ENCODE data around the gene KLHL9.

The KLHL9 gene

DNA sequence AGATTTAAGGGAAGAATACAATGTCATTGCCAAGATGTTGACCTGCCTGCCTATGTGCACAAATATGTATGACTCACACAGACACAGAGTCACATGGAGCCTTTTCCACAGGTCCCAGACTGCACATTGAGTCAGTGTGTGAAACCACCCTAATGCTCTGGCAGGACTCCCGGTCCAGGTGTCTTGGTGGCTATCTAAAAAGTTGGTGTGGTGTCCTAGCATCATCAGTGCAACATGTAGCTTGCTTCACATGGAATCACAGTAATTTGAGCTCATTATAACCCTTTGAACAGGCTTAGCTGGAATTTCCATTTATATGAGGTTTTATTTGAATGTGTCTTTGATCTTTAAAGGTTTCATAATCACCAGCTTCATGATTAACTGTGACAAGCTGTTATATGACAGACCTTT lies 40.8 kb downstream of the KLHL9 start:
- no peak for TF ChIP-seq GATA1 (IDR thresholded peaks at IDR 0.05; ENCODE audit: low read depth, low read length)
- no peak for TF ChIP-seq POLR2A (IDR thresholded peaks at IDR 0.05; ENCODE audit: low read length)
- no peak for DNase-seq

DNA sequence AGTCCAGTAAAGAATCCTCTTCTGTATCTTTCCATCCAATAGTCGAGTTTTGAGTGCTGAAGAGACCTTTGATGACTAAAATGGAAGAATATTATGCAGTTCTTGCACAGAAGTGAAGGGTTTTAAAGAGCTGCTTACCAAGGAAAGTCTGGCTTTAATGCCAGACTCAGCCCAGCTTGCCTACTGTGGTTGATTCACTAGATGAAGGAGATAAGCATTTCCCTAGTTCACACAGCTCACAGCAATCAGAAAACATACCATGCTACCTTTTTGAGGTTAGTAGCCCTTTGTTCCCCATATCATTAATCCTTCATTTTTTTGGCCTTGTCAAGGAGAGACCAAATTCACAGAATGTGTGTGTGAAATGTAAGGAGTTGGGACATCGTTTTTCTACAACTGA lies 45.4 kb downstream of the KLHL9 start:
- TF ChIP-seq POLR2A (IDR thresholded peaks at IDR 0.05; ENCODE audit: low read length) (no peak), GATA1 (IDR thresholded peaks at IDR 0.05; ENCODE audit: low read depth, low read length) (no peak)

DNA sequence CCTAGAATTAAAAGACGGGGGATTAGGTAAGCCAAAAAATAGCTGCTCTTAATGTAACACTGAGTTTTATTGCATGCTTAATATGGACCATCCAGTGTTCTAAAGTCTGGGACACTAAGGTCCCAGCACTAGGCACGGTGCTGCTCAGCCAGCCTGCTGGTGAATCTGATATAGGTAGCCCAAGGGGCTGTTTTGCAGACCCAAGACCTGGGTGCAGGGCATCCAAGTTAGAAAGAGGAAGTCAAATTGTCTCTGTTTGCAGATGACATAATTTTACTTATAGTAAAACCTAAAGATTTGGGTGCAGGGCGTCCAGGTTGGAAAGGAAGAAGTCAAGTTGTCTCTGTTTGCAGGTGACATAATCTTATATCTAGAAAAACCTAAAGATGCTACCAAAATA lies 47.9 kb downstream of the KLHL9 start:
- TF ChIP-seq GATA1 (IDR thresholded peaks at IDR 0.05; ENCODE audit: low read depth, low read length) (no peak), POLR2A (IDR thresholded peaks at IDR 0.05; ENCODE audit: low read length) (no peak)
- no peak for DNase-seq

More for the DNA sequence above, 45.4 kb downstream of the KLHL9 start:
- DNase-seq = no peak

DNA sequence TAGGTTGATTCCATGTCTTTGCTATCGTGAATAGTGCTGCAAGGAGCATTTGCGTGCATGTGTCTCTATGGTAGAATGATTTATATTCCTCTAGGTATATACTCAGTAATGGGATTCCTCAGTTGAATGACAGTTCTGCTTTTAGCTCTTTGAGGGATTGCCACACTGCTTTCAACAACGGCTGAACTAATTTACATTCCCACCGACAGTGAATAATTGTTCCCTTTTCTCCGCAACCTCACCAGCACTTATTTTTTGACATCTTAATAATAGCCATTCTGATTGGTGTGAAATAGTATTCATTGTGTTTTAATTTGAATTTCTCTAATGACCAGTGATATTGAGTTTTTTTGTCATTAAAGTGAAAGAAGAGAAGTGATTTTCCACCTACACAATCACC lies 48.5 kb downstream of the KLHL9 start:
- TF ChIP-seq POLR2A (IDR thresholded peaks at IDR 0.05; ENCODE audit: low read length) = no peak
- no peak for TF ChIP-seq GATA1 (IDR thresholded peaks at IDR 0.05; ENCODE audit: low read depth, low read length)
- no peak for DNase-seq

DNA sequence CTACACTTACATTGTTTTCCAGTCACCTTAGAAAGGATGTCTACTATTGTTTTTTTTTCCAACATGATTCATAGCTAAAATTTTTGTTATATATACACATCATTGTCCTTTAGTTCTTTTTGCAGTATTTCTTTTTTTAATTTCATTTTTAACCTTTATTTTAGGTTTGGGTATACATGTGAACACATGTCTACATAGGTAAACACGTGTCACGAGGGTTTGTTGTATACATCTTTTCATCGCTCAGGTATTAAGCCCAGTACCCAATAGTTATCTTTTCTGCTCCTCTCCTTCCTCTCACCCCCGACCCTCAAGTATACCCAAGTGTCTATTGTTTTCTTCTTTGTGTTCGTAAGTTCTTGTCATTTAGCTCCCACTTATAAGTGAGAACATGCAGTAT lies 49.1 kb downstream of the KLHL9 start:
- TF ChIP-seq POLR2A (IDR thresholded peaks at IDR 0.05; ENCODE audit: low read length) = no peak
- TF ChIP-seq GATA1 (IDR thresholded peaks at IDR 0.05; ENCODE audit: low read depth, low read length) = no peak

DNA sequence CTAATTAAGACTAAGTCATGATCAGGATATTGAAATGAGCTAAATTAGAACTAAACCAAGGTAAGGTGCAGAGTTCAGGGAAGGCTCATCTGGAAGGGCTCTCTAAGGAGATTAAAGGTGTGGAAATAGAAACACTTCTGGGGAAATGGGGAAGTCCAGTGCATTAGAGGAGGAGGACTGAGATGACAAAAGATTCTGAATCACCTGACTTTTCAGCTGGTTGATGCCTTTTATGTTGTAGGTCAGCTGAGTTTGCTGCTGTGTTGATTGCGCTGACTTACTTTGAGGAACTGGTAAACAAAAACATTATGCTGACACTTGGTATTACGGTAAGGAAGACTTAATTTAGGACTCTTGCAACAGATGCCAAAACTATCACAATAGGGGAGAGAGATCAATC lies 53.9 kb downstream of the KLHL9 start:
- no peak for TF ChIP-seq POLR2A (IDR thresholded peaks at IDR 0.05; ENCODE audit: low read length)
- no peak for TF ChIP-seq GATA1 (IDR thresholded peaks at IDR 0.05; ENCODE audit: low read depth, low read length)
- no peak for DNase-seq

More for the DNA sequence above, 49.1 kb downstream of the KLHL9 start:
- no peak for DNase-seq

Measured in erythroblast (primary cell).